Measurements from ENCODE around the gene GPC6.

GPC6 gene

DNA sequence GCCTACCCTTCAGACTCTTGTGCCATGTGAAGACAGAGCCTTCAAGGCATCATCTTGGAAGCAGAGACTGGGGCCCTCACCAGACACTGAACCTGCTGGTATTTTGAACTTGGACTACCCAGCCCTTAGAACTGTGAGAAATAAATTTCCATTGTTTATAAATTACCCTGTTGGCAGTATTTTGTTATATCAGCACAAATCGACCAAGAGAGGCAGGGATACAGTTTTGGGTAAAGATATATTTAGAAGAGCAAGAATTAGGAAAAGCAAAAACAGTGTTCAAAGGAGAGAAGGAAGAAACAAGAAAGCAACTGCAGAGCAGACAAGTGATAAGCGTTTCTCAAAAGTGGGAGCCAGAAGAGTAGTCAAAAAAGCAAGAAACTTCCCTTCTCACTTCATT, 652.1 kb downstream of the GPC6 start:
- in situ Hi-C loops (cut with MboI; ENCODE audit: low sequenced_read_pairs) = no loop called here

DNA sequence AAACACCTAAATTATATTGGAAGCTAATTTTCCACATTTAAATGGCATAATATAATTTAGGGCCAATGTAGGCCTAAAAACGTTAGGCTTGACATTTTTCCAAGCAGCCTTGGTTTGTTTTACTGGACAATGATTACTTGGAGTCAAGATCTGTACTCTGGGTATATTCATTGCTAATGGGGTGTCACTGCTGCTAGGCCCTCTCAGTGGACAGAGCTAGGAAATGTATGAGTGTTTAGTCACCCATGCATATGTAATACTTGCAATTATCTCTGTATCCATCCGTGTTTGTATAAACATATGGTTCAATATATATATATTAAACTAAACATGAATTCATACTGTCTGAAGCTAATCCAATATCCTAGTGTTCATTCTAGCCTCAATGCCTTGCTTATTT, 654.8 kb downstream of the GPC6 start:
- in situ Hi-C loops (cut with MboI; ENCODE audit: low sequenced_read_pairs) = no loop called here

DNA sequence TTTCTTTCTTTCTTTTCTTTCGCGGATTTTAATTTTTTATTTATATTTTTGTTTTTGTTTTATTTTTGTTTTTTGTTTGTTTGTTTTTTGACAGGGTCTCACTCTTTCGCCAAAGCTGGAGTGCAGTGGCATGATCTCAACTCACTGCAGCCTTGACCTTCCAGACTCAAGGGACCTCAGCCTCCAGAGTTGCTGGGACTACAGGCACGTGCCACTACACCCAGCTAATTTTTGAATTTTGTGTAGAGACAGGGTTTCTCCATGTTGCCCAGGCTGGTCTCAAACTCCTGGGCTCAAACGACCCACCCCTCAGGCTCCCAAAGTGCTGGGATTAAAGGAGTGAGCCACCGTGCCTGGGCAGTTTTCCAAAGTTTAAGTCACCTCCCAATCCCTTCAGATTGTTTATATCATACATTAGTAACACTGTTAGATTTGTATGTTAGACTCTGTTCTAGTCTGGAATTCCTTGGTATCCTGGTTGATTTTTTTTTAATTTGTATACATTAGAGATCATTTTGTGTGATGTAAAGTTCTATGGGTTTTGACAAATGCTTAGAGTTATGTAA, 655.6 kb downstream of the GPC6 start:
- in situ Hi-C loops (cut with MboI; ENCODE audit: low sequenced_read_pairs) = no loop called here

DNA sequence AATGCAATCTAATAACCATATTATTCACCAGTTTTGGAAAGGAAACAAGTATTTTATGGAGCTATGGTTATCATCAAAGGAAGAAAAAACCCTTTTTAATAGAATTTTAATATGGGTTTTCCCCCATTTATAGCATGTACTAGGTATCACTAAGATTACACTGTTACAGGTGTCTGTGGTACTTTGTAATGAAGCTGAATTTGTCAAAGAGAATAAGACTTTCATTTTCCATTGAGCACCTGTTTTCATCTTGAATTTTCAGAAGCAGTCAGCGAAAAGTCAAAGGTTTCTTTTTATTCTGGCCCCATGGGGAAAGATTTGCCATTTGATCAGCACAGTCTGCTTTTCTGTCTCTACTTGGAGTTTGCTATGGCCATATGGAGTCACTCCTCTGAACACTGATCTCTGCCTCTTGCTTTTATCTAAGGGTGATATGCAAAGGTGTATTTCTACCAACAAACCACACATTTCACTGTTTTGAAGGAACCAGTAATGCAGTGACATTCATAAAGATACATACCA, 662.9 kb downstream of the GPC6 start:
- in situ Hi-C loops (cut with MboI; ENCODE audit: low sequenced_read_pairs) = no loop called here

DNA sequence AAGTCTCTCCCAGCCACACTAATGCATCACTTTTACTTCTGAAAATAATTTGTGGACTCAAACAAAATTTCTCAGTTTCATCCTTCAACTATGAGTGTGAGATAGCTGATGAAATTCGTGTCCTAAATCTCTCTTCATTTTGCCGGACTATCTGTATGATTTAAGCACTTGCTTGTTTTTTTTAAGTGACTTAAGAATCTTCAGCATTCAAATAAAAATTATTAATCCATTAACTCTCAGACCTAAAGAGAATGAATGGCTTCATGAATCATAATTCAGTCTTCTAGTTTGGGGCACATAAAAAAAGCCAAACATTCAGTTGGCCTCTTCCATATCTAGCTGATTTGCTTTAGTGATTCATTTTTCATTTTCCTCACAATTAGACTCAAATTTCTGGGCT, 673.4 kb downstream of the GPC6 start:
- in situ Hi-C loops (cut with MboI; ENCODE audit: low sequenced_read_pairs) = no loop called here

DNA sequence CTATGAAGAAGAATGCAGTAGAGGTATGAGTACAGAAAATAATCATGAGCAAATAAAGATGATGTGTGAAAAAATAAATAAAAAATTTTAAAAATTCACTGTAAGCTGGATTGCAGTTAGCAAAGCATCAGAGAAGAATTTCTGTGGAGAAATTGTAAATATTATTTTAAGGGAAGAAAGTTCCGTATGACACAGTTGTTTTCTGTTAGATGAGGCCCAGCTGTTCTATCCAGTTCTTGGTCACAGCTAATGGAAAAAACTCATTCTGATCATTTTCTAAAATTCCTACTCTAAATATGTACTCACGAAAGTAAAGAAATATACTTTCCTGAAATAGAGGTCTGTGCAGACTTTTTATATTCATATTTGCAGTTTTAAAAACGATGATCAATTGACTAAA, 674.1 kb downstream of the GPC6 start:
- in situ Hi-C loops (cut with MboI; ENCODE audit: low sequenced_read_pairs) = no loop called here

DNA sequence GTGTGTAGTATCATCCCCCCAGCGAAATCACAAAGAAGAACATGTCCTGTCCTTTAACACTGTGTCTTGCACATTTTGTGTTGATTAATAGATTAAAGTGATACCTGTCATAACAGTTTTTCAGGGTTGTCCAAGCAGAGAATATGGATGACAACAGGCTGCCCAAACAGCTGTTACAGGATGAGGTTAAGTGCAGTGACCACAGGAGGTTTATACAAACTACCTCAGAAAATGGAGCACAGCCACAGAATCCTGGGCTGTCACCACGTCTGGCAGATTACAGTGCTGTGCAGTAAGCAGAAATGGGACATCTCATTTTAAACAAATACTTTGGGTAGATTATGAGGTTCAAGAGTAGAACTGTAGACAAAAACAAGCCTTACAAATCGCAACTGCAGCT, 677.3 kb downstream of the GPC6 start:
- in situ Hi-C loops (cut with MboI; ENCODE audit: low sequenced_read_pairs) = no loop called here

DNA sequence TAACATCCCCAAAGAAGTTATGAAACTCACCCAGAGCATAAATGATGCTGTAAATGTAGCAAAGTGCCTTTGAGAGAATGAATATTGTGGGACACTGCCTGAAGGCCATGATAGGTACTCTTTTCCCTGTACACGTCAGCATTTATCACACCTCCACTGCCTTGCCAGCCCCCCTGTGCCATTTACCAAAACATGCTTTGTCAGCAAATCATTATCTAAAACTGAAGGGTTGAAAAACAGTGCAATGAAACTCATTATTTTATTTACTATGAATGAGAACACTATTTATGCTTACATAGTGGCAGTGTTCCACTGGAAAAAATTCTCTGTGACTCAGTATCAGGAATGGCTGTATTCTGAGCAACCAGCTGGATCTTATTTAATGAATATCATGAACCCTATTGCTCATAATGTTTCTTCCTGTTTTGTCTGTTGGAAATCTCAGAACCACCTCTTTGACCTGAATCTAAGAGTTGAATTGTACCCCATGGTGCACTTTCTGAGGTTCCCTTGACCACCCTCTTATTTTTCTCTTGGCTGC, 688.7 kb downstream of the GPC6 start:
- in situ Hi-C loops (cut with MboI; ENCODE audit: low sequenced_read_pairs) = no loop called here

DNA sequence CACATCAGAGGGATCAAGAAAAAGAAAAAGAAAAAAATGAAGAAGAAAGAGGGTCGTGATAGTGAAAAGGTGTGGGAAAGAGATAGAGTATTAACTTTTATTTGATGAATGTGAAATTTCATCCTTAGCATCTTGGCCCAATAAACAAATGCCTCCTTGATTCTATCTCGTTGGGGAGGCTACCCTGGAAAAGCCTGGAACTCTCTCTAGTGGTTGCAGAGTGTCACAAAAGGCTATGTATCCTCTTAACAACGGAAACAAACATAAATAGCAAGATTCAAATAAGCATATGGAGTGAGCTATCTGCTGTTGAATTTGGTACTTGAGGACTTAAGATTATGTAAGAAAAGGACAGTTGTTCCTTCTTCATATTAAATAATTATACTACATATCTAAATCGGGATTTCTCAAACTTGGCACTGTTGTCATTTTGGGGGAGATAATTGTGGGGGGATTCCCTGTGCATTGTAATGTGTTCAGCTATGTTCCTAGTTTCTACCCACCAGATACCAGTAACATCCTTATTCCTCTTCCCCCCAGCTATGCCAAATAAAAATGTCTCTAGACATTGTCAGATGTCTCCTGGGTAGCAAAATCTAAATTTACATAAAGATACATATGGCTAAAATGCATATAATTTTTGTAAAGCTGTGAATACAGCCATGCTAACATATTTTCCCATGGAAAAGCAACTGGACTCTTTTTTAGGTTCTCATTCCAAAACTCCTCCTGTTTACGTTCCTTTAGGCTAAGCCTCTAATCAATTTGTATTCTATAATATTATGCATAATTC, 695.7 kb downstream of the GPC6 start:
- in situ Hi-C loops (cut with MboI; ENCODE audit: low sequenced_read_pairs) = no loop called here

DNA sequence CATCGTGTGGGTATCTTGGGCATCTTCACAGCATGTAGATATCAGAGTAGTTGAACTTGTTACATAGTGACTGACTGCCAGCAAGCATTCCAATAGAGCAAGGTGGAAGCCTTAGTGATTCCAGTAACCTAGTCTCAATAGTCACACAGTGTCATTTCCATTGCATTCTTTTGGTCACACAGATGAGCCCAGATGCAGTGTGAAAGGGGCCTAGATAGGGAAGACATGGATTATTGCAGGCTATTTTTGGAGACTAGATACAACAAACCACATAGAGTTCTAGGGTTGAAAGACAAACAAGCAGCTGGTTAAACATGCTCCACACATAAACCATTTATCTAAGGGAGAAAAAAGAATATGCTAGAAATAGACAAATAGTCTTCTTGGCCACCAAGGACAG, 699.4 kb downstream of the GPC6 start:
- in situ Hi-C loops (cut with MboI; ENCODE audit: low sequenced_read_pairs) = no loop called here

DNA sequence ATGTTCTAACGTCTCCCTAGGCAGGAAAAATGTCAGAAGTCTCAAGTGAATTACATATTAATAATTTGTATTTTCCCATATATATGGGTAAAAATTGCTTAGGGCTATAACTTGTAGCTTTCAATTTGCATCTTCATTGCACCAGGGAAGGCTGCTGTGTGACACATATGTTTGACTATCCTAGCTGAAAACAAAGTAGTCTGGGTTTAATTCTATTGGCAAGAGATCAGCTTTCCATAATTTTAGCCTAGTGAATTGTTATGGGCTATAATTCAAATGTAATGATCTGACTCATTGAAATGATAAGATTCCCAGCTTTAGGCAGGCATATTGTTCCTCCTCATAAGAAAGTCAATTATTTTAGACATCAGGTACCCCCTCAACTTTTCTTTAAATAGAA, 699.8 kb downstream of the GPC6 start:
- in situ Hi-C loops (cut with MboI; ENCODE audit: low sequenced_read_pairs) = no loop called here

DNA sequence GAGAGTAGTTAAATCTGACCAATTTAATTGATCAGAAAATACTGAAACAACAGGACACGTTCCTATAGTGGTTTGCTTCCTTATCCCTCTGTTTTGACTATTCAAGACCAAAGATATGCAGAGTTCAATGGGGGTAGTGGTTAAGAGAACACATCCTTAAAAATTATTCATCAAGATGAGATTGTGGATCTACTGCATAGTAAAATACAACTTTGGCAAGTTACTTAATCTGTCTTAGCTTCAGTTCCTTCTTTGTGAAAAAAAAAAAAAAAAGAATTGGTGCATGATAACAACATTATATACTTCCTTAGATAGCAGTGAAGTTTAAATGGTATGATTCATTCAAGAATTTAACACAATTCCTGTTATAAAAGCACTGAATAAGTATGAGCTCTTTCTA, 700.8 kb downstream of the GPC6 start:
- in situ Hi-C loops (cut with MboI; ENCODE audit: low sequenced_read_pairs) = no loop called here

DNA sequence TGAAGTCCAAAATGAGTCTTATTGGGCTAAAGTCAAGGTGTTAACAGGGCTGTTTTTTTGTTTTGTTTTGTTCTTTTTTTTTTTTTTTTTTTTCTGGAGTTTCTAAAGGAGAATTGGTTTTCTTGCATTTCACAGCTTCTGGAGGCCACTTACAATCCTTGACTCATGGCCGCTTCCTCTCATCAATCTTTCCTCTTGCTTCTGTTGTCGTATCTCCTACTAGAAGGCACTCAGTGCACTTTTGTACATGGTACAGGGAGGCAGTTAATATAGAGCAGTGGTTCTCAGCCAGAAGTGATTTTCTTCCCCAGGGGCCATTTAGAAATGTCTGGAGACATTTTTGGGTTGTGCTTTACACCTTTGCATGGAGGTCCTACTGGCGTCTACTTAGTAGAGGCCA, 706.3 kb downstream of the GPC6 start:
- in situ Hi-C loops (cut with MboI; ENCODE audit: low sequenced_read_pairs) = no loop called here

DNA sequence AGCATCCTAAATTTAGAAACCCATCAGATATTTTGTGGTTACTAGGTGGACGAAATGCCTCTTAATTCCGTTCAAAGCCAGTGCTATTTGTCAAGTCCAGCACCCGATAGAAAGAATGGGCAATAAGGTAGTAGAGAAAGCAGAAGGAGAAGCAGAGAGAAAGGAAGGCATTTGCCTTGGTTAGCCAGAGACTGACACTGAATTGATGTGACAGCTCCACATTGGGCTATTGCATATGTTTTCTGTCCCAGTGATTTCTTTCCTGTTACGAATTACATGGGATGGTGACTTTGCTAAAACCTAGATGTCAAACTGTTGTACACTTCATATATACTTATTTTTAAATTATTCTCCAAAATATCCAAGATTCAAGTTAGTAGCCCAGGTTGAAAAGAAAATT, 710.3 kb downstream of the GPC6 start:
- in situ Hi-C loops (cut with MboI; ENCODE audit: low sequenced_read_pairs) = no loop called here

DNA sequence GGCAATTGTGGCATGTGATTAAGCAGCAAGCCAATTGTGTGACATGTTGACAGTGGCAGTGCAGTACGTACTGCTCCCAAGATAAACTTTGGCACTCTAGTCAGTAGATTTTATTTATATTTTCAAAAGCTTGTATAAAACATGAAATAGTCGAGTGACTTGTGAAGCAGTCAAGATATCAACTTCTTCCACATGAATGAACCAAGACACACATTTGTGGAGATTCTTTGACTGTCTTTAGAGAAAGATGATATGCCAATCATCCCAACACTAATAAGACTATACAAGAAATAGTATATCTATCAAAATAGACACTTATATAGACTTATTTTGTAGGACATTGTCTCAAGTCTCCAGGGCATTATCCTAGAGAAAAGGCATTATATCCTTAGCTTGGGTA, 714.8 kb downstream of the GPC6 start:
- in situ Hi-C loops (cut with MboI; ENCODE audit: low sequenced_read_pairs) = no loop called here

DNA sequence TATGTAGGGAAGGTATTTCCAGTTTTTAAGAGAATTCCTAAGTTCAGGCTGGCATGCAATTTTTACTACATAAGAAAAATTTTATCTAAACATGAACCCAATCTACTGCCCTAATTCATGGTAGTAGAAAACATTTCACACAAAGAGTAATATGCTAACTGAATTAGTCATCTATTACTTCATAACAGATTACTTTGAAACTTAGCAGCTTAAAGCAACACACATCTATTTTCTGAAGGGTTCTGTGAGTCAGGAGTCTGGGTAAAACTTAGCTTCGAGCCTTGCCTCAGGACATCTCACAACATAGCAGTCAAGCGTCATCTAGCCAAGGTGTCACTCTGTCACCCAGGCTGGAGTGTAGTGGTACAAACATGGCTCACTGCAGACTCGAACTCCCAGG, 715.4 kb downstream of the GPC6 start:
- in situ Hi-C loops (cut with MboI; ENCODE audit: low sequenced_read_pairs) = no loop called here

DNA sequence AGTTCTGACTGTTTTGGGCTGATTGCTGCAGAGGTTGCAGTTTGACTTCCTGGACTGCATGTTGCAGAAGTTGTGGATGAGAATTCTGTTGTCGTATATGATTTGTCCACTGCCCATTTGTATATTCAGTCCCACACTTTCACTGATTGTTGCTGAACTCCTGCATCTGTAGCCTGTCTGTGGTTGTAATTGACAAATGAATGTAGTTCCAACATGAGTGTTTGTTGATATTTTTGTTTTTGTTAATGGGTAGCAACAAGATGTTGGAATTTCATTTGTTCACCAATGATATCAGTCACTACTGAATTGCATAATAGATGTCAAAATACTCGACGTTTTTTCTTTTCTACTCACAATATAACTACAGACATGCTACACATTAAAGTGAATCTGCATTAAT, 719.0 kb downstream of the GPC6 start:
- in situ Hi-C loops (cut with MboI; ENCODE audit: low sequenced_read_pairs) = no loop called here

DNA sequence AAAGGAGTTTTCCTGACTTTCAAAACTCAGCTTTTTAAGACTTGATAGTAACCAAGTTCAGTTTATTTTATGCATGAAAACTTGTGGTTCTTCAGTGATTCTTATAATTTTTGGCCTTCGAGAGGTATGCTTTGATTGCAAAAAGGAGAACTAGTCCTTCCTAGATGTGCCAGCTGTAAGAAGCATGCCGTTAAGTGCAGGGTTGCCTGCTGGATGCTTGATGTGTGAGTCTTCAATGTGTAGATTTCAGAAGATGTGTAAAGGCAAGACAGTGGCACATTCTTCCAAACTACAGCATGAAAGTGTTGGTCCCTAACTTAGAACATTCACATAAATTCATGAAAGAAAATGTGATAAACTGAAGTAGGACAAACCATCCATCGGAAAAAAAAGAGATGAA, 720.4 kb downstream of the GPC6 start:
- in situ Hi-C loops (cut with MboI; ENCODE audit: low sequenced_read_pairs) = no loop called here

DNA sequence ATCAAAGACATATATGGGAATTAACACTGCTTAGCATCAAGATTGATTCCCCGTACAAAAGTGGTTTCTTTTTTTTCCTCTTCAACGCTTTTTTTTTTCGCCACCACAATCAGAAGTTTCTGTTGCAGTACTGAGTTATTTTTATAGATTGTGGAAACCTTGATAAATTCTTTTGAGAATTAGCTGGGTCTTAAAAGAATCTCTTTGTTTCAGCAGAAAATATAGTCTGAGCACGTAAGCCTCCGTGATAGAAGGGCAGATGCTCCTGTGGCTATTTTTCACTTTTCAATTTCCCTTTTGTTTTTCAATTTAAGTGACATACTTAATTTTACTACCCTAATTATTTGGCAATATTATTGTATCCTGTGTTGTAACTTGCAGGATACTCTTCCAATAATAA, 721.0 kb downstream of the GPC6 start:
- in situ Hi-C loops (cut with MboI; ENCODE audit: low sequenced_read_pairs) = no loop called here

DNA sequence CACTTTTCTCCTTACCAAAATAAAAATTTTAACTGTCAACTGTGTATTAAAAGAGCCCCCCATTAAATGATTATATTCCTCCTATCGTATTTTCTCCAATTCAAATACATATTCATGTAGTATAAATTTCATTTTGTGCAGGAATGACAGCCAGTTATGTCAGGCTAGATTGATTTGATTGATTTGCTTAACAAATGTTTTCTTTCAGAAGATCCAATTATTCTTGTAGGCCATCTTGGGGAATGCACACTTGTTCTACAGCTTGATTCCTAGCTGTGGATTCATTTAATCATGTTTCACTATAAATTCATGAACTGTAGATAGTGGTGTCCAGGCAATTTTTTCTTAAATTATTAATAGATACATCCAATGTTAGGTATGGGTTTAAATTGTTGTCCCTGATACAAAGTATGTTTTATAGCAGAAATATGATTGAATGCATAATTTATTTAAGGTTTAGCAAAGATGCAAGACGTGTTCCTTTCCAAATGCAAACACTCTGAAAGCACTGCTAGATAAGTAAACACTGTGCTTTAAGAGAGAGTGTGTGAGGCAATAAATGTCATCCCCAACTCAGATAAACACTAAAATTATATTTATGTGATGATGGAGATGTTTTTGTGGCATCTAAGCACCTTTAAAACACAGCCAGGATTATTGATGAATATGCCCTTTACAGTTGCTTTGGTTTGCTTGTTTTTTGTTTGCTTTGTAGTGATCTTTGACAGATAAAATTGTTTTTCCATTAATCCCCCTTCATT, 721.7 kb downstream of the GPC6 start:
- in situ Hi-C loops (cut with MboI; ENCODE audit: low sequenced_read_pairs) = no loop called here

DNA sequence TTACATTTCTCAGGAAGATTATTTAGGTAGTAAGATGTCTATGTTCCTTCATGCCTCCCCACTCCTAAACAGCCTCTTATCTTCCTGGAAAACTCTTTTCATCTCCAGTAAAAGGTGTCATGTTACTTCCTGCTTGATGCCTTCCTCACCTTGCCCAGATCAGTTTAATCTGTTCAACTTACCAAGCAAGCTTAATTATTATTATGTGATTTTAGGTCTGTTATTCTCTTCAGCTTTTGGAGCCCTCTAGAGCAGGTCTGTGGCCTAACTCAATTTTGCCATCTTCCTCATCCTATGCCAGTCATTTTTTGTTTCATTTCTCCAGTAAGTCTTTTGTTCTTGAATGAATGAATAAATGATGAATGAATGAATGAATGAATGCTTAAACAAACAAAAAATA, 724.5 kb downstream of the GPC6 start:
- in situ Hi-C loops (cut with MboI; ENCODE audit: low sequenced_read_pairs) = no loop called here

DNA sequence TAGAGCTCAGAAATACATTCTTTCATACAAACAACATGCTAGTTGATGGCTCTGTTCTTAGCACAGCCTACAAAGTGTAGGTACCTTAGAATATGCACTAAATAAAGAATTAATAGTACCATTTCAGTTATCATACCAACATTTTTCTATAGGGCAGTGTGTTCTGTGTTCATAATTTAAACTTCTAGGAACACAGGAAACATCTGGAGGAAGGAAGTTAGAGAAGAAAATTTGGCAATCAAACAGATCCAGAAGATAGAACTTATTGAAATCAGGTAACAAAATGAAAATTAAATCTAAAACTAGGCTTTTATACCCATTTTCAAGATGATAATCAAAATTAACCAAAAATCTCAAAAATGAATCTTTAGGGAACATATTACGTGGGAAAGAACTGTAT, 725.3 kb downstream of the GPC6 start:
- in situ Hi-C loops (cut with MboI; ENCODE audit: low sequenced_read_pairs) = no loop called here

Data from HL-60/S4 treated with phorbol 12-myristate 13-acetate at 8.2 ng/mL for 4 days and 3 days (cell line).